ENCODE measurements around the gene ORAI2. TPM values are rescaled to one million over a fixed set of nuclear protein-coding genes. Genes with fewer than 3 reads are reported as not detected.

The ORAI2 gene
- total RNA-seq, 2 donors from 2014 or later, result 33.4 to 37.6 TPM

DNA sequence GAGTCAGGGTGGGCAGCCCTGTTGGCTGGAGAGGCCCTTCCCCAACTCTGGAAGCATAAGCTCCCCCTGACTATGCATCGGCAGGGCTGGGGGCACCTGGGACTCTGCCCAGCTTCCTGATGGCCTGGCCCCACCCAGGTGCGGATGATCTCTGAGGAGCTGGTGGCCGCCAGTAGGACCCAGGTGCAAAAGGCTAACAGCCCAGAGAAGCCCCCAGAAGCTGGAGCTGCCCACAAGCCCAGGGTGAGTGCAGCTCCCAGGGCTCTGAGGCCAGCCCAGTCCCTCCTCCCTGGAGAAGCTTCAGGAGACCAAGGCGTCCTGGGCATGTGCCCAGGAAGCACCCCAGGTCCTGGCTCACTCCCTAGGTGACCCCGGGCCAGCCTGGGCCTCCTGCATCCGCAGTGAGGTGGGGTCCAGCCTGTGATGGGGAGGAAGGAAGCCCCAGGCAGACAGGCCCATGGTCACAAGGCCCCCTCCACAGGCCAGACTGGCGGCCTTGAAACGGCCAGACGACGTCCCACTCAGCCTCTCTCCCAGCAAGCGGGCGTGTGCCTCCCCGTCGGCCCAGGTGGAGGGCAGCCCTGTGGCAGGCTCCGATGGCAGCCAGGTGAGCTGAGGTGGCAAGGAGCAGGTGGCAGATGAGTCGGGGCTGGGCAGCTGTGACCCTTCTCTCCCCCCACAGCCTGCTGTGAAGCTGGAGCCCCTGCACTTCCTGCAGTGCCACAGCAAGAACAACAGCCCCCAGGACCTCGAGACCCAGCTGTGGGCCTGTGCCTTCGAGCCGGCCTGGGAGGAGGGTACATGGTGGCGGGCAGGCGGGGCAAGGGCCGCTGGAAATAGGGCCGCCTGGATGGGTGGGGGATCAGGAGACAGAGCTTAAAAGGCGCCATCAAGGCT, 34.5 kb downstream of the ORAI2 start:
- ATAC-seq (ENCODE audit: insufficient number of reproducible peaks, low FRiP score, low read depth), result no peak
- Histone ChIP-seq H3K27me3 (replicated peaks; ENCODE audit: insufficient read depth) (no peaks in the 10 kb centered on the region), H3K9me3 (no peaks in the 10 kb centered on the region), H3K4me3 (no peak overlapping the region), H3K4me1 (ENCODE audit: control insufficient read depth in 1 of 2, low read depth in 2 of 2) (peaks cover 13 to 26% of the 10 kb centered on the region in 2 donors), H3K36me3 (peaks cover 6% of the 10 kb centered on the region), H3K27ac (no peak overlapping the region)
- TF ChIP-seq, protein P1, sequence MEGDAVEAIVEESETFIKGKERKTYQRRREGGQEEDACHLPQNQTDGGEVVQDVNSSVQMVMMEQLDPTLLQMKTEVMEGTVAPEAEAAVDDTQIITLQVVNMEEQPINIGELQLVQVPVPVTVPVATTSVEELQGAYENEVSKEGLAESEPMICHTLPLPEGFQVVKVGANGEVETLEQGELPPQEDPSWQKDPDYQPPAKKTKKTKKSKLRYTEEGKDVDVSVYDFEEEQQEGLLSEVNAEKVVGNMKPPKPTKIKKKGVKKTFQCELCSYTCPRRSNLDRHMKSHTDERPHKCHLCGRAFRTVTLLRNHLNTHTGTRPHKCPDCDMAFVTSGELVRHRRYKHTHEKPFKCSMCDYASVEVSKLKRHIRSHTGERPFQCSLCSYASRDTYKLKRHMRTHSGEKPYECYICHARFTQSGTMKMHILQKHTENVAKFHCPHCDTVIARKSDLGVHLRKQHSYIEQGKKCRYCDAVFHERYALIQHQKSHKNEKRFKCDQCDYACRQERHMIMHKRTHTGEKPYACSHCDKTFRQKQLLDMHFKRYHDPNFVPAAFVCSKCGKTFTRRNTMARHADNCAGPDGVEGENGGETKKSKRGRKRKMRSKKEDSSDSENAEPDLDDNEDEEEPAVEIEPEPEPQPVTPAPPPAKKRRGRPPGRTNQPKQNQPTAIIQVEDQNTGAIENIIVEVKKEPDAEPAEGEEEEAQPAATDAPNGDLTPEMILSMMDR (IDR thresholded peaks at IDR 0.05), result no peak
- no peak for DNase-seq (ENCODE audit: low spot score)

DNA sequence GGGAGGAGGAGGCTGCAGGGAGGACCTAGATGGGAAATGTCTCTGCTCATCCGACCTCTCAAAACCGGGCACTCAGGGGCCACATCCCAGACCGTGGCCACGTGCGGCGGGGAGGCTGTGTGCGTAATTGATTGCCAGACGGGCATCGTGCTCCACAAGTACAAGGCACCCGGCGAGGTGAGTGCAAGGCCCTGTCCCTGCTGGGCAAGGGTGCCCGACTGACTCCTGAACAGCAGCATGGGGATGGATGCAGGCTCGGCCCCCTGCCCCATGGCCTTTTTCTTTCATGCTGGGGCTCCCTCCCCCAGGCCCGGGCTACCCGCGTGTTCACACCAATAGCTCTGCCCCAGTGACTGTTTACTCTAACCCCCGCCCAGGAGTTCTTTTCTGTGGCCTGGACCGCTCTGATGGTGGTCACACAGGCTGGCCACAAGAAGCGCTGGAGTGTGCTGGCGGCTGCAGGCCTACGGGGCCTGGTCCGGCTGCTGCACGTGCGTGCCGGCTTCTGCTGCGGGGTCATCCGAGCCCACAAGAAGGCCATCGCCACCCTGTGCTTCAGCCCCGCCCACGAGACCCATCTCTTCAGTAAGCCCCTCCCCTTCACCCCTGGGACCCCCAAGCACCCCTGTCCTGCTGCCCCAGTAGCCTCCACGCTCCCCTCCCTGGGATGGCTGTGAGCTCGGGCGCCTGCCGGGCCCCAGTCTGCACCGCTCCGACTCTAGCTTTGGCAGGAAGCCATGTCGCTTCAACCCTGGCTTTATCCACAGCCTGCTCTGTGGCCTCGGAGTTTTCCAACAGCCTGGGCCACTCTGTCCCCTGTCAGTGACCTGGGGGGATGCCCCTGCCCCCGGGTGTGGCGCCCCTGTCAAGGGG, 35.3 kb downstream of the ORAI2 start:
- Histone ChIP-seq H3K27me3 (replicated peaks; ENCODE audit: insufficient read depth) (no peaks in the 10 kb centered on the region), H3K9me3 (no peaks in the 10 kb centered on the region), H3K4me3 (no peak overlapping the region), H3K4me1 (ENCODE audit: control insufficient read depth in 1 of 2, low read depth in 2 of 2) (peaks cover 10 to 25% of the 10 kb centered on the region in 2 donors), H3K36me3 (peaks cover 15% of the 10 kb centered on the region), H3K27ac (no peak overlapping the region)
- ATAC-seq (ENCODE audit: insufficient number of reproducible peaks, low FRiP score, low read depth) (no peak), DNase-seq (ENCODE audit: low spot score) (no peak)
- TF ChIP-seq, protein P1 (IDR thresholded peaks at IDR 0.05), result no peak

DNA sequence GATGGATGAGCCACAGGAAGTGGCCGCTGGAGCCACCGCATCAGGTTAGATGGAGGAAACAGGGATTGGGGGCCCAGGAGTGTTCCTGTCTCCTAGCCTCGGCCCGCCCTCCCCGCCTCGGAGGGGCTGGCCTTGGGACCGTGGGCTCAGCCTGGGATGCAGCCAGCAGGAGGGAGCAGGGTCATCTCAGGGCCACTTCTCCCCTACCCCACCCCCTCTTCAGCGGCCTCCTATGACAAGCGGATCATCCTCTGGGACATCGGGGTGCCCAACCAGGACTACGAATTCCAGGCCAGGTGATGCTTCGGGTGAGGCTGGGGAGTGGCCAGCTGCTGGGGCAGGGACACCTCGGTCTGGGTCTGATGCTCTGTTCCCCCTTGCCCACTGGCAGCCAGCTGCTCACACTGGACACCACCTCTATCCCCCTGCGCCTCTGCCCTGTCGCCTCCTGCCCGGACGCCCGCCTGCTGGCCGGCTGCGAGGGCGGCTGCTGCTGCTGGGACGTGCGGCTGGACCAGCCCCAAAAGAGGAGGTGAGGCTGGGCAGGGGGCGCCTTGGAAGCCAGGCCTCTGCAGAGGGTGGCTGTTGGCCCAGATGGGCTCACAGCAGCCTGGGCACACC, 36.1 kb downstream of the ORAI2 start:
- Histone ChIP-seq H3K27me3 (replicated peaks; ENCODE audit: insufficient read depth) (no peaks in the 10 kb centered on the region), H3K36me3 (peaks cover 15% of the 10 kb centered on the region), H3K4me1 (ENCODE audit: control insufficient read depth in 1 of 2, low read depth in 2 of 2) (peaks cover 6 to 26% of the 10 kb centered on the region in 2 donors), H3K4me3 (no peak overlapping the region), H3K27ac (no peak overlapping the region), H3K9me3 (no peaks in the 10 kb centered on the region)
- no peak for ATAC-seq (ENCODE audit: insufficient number of reproducible peaks, low FRiP score, low read depth)
- TF ChIP-seq, protein P1 (IDR thresholded peaks at IDR 0.05), result no peak
- no peak for DNase-seq (ENCODE audit: low spot score)

DNA sequence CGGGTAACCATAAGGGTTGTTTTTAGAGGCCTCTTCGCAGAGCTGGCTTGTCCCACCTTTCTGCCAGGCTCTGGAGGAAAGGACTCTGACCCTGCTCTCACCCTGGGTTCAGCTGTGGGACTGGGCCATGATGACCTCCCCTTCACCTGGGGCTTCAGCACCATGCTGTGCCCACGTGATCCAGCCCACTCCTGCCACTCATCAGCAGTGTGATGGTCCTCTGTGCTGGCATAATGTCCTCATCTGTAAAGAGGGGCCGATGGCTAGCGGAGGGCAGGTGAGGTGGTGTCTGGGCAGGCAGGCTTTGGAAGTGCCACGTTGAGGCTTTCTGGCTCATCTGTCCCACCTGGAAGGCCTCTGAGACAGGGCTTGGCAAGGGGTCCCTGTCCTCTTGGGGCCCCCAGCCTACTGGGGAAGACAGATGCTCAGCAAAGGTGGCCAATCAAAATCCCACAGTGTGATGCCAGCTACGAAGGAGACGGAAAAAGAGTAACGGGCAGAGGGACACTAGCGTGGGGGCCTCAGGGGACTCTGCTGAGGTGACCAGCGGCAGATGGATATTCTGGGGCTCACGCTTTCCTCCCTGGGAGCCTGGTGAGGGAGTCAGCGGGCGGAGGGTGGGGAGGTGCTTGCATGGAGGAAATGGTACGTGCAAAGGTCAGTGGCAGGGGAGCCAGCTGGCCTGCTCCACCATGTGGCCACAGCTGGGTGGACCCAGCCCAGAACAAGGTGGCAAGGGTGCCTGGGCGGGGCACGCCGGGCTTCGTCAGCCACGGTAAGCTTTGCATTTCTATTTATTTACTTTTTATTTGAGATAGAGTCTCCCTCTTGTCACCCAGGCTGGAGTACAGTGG, 36.8 kb downstream of the ORAI2 start:
- Histone ChIP-seq H3K36me3 (peaks cover 15% of the 10 kb centered on the region), H3K4me3 (no peak overlapping the region), H3K27ac (no peak overlapping the region), H3K27me3 (replicated peaks; ENCODE audit: insufficient read depth) (no peaks in the 10 kb centered on the region), H3K4me1 (ENCODE audit: control insufficient read depth in 1 of 2, low read depth in 2 of 2) (peaks cover 6 to 26% of the 10 kb centered on the region in 2 donors), H3K9me3 (no peaks in the 10 kb centered on the region)
- ATAC-seq (ENCODE audit: insufficient number of reproducible peaks, low FRiP score, low read depth) (no peak), DNase-seq (ENCODE audit: low spot score) (no peak)
- TF ChIP-seq, protein P1 (IDR thresholded peaks at IDR 0.05), result no peak
